GM19193 (cell line): ENCODE results near the gene NDUFB10.

ENCODE experiments used
- POLR2A ChIP-seq: IDR thresholded peaks from 4 replicates; pipeline ENCODE4 v1.6.1; 2011; ENCODE audit not compliant: insufficient read depth, insufficient read length; ENCODE audit errors: extremely low read depth

NDUFB10 gene

DNA sequence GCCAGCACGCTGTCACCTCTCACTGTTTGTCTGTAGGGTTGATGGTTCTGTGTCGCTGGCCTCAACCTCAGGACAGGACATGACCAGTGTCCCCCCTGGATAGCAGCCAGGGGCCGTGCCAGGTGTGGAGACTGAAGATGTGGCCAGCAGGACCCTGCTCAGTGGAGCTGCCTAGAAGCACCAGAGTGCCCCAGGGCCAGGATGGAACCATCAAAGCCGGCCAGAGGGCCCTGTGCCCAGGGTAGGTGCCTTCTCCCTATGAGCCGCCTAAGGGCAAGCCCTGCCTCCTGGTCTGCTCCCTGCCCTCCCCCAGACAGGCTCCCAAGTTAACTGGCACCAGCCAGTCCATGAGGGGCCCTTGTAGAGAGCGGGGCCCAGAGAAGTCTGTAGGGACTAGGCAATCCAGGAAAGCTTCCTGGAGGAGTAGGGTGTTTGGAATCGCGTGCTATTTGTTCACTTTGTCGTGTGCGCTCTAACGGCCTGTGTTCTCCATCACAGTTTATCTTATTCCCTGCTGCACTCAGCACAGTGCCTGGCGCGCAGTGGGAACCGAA is 546 bp upstream of the NDUFB10 start:
- TF ChIP-seq POLR2A = no peak

DNA sequence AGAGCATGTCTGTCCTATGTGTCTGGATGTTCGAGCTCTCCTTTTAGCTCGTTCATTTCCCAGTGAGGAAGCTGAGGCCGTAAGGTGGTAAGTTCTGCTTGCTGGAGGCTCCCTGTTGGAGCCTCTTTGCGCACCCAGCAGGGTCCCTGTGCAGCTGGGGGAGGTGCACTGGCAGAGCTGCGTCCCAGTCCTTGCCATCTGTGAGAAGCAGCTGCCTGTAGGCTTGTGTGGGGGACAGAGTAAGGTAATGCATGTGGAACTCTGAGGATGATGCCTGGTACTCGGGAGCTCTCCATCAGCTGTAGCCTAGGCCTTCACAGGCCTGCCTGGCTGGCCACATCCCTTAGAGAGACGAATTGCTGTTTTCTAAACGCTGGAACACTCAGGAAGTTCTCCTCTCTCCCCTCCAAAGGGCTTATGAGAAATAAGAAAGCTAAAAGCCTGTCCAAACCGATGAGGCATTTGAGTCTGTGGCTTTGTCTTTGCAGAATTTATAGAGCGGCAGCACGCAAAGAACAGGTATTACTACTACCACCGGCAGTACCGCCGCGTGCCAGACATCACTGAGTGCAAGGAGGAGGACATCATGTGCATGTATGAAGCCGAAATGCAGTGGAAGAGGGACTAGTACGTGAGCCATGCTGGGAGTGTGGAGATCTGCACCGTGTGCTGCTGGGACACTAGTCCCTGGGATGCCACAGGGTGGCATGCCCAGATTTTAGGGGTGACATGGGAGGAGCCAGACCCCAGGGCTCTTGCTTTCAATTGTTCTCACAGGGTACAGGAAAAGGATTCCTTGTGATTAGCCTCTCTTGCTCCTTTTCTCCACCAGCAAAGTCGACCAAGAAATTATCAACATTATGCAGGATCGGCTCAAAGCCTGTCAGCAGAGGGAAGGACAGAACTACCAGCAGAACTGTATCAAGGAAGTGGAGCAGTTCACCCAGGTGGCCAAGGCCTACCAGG is 1.6 kb downstream of the NDUFB10 start:
- peak; percentile 74 for TF ChIP-seq POLR2A

DNA sequence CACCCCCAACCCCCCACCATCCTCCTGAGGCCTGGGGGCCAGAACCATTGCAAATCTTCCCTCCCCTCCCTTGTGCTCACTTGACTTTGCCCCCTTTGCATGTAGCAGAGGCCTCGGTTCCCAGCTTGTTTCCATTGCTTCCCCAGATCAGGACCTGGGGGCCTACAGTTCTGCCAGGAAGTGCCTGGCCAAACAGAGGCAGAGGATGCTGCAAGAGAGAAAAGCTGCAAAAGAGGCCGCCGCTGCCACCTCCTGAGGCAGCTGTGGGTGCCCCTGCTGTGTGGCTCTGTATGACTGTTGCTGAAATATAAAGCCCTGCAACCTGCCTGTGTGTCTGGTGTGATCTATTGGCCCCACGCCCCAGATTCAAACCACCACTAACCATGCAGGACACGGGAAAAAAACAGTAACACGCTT is 2.3 kb downstream of the NDUFB10 start:
- TF ChIP-seq POLR2A = no peak

DNA sequence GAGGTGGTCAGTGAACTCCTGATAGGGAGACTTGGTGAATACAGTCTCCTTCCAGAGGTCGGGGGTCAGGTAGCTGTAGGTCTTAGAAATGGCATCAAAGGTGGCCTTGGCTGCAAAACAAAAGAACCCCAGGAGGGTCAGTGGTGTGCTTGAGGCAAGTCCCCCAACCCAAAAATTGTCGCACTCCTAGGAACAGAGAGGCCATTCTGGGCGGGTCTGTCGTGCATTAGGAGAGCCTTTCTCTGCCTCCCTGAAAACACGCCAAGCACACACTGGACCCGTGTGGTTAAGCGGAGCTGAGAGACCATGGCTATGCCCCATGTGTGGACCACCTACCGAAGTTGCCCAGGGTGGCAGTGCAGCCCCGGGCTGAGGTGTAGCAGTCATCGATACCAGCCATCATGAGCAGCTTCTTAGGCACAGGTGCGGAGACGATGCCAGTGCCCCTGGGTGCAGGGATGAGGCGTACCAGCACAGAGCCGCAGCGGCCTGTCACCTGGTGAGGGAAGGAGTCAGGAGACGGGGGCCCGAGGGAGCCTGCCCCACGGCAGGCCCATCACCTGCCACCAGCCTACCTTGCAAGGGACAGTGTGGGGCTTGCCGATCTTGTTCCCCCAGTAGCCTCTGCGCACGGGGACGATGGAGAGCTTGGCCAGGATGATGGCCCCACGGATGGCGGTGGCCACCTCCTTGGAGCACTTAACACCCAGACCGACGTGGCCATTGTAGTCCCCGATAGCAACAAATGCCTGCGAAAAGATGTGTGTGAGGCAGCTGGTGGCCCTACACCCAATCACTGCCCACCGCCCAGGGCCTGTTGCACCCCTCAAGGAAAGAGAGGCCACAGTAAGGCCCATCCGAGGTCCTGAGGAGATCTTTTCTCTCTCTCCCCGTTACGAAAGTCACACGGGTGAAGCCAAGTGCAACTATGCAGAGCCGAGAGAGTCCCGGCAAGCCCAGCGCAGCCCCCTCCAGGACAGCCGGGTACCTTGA is 3.1 kb downstream of the NDUFB10 start:
- TF ChIP-seq POLR2A = peak; percentile 35

DNA sequence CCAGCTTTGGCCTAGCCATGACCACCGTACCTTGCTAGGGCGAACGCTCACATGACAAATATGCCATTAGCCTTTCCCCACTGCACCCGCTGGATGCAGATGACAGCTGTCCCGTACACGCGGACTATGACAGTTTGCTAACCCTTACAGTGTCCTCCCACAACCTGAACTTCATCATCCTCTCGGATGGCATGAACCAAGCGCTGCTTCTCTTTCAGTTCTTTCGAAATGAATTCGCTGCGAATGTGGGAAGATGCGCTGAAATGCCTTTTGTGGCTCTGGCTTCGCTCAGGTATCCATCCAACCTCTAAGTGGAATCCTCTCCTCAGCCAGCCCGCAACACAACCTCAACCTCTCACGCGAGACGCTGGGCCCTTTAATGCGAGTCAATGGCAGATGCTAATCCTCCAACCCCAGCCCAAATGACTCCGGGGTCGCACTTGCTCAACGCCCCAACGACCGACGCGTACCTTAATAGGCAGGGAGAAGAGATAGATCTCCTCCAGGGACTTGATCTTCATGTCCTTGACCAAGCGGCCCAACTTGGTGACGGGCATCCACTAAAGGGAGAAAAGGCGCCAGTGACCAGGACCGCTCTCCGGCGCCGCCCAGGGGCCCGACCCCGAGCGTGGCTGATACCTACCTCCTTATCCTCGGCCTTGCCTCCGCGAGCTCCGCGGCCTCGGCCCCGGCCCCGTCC is 4.6 kb downstream of the NDUFB10 start:
- TF ChIP-seq POLR2A = no peak

DNA sequence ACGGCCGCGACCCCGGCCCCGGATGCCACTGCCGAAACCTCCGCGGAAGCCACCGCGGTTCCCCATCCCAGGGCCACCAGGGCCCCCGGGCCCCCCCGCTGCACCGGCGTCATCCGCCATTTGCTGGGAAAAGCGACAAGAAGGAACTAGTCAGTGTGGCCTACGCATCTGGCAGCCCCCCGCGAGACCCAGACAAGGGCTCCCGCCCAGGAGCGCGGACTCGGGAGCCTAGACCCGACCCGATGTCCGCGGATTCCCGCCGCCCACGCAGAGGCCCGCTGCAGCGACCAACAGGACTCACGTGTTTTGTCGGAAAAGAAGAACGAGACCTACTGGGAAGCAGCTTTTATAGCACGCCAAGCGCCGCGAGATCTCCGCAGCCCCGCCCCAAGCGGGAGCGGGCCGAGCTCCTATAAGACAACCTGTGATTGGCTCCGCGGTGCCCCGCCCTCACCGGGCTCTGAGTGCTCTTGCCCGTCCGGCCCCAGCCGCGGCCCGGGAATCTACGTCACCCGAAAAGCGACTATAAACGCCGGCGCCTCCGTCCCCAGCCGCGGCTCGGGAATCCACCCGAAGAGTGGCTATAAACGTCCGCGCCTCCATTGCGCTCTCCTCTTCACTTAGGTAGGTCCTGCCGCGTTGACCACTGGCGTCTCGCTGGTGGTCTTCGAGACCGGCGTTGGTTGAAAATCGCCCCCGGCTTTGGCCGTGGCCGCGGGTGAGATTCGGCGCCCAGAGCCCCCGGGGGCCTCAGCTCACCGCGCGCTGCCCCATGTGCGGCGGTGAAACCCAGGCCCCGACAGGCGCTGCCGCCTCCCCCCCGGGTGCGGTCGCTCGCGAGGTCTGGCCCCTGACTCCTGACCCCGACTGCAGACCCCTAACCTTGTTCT is 5.4 kb downstream of the NDUFB10 start, which contains the start of gene RPS2:
RPS2 (minus strand) TSS at position 321 of the 890 bp plus-strand sequence; CDS start at position 120, 201 bp downstream.
- peak; percentile 100 for TF ChIP-seq POLR2A

DNA sequence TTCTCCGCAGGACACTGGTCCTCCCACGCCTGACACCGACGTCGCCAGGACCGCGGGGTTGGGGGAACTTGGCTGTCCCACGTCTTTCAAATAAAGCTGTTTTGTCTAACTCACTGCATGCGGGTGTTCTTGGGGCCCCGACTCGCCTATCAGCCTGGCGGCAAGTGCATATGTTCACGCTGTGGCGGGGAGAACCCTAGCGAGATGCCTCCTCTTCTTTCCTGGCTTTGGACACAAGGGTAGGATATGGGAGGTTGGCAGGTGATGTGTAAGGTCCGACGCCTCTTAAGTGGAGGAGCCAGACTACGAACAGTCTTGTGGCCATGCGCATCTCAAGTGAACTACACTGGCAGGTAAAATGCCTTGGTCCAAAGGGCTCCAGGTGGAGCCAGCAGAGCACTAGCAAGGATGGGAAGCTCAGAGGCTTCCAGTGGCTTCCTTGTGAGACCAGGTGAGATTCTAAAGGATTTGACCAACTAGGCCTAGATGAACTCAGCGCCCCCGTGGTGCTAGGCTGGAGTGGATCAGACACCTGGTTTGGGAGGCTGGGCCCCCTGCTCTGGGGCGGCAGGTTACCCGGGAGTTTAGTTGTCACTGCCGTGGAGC is 6.2 kb downstream of the NDUFB10 start:
- TF ChIP-seq POLR2A = no peak

DNA sequence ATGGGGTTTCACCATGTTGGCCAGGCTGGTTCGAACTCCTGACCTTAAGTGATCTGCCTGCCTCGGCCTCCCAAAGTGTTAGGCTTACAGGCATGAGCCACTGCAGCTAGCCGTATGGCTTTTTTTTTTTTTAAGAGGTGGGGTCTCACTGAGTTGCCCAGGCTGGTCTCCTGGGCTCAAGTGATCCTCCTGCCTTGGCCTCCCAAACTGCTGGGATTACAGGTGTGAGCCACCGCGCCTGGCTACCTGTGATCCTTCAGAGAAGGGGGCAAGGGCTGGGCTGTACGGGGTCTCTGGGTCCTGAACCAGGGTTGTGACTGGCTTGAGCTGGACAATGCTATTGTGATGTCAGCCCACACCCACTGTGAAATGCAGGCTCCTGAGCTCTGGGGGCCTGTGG is 7.1 kb downstream of the NDUFB10 start, which contains the start of gene RNF151:
RNF151 (plus strand) TSS at position 397 of the 400 bp plus-strand sequence. CDS start 26 bp downstream, outside the sequence.
- TF ChIP-seq POLR2A = no peak

DNA sequence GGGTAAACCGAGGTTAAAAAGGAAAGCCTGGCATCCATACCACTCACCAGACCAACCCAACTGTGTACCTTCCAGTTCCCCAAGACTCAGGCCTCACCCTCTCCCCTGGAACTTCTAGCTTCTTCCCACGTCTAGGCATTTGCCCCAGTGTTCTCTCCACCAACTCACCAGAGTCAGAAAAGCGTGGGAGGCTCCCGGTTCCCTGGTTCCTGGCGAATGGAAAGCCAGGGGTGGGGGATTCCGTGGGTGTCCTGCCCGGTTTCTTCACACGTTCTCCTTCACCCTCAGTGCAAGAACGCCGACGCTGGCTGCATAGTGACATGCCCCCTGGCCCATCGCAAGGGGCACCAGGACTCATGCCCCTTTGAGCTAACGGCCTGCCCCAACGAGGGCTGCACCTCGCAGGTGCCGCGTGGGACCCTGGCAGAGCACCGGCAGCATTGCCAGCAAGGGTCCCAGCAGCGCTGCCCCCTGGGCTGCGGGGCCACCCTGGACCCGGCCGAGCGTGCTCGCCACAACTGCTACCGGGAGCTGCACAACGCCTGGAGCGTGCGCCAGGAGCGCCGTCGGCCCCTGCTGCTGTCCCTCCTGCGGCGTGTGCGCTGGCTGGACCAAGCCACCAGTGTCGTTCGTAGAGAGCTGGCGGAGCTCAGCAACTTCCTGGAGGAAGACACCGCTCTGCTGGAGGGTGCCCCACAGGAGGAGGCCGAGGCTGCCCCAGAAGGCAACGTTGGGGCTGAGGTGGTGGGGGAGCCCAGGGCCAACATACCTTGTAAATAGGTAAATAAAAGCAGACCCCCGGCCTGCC is 9.0 kb downstream of the NDUFB10 start:
- TF ChIP-seq POLR2A = no peak

DNA sequence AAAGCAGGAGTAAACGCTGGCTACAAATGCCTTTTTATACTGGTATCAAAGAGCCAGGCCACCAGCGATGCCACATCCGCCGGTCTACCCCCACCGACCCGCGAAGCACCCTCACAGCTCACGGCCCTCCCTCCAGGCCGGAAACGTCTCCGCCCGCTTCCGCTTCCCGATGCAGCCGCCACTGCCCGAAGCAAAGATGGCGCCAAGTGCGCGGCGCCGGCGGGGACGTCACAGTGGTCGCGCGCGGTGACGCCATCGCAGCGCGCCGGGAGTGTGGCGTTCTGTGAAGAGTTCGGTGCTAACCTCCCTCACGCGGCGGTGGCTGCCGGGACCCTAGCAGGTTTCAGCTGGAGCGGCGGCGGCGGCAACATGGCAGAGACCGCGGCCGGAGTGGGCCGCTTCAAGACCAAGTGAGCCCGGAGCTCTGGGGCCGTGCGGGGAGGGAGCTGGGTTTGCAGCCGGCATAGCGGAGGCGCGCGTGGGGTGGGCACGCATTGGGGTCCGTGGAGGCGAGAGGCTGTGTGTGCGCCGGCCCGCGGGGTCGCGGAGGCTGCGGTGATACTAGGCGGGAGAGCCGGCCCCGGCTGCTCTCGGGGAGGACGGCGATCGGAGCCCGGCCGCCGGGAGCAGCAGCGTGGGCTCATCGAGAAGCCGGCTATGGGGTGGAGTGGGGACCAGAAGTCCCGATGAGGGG is 12.6 kb downstream of the NDUFB10 start, which contains the start of gene TBL3:
TBL3 (plus strand) TSS at position 258 of the 694 bp plus-strand sequence; CDS start at position 370, 112 bp downstream.
- peak; percentile 96 for TF ChIP-seq POLR2A

DNA sequence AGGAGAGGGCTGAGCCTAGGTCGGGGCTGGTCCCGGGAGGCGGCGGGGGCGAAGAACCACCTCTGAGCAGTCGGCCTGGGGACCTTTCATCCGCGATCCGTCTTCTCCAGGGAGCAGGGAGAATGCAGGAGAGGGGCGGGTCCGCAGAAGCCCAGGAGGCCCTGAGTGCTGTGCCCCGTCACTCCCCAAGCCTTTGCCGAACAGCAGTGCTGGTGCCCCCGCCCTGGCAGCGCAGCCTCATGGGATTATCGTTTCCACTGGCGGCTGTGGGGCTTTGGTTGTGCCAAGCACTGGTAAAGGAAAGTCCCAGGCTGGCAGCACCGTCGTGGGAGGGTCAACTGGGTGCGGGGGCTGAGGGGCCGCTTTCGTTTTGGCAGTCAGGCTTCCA is 13.1 kb downstream of the NDUFB10 start:
- no peak for TF ChIP-seq POLR2A

DNA sequence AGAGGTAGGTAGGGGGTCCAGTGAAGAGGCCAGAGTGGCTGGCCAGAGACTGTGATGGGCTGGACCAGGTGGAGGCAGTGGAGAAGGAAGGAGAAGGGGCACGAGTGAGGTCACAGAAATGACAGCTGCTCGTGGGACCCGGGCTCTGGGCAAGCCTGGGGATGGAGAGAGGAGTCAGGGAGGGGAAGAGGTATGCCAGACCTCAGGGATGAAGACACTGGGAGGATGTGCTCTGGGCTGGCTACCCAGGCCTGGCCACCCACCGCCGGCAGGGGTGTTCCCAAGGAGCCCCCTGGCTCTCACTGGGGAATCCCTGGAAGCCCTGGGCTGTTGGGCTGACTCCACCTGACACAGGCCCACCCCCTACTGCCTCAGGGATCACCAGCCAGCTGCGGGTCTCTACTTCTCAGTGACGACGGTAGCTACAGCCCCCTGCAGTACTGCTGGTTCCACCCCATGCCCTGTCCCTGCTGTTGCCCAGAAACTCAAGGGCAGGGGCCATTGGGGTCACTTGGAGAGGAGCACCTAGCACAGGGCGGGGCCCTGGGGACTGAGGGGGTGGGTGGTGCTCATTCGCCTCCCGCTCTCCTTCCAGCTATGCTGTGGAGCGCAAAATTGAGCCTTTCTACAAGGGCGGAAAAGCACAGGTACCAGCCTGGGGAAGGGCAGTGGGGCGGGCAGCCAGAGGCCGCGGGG is 14.3 kb downstream of the NDUFB10 start:
- TF ChIP-seq POLR2A = no peak
